Measurements from ENCODE around the gene LARP7.
"Not testable (repeated sequence)": the region's sequence is repeated elsewhere in the genome, so short reads cannot be mapped to it uniquely, and the experiment has no call there.

LARP7 gene

DNA sequence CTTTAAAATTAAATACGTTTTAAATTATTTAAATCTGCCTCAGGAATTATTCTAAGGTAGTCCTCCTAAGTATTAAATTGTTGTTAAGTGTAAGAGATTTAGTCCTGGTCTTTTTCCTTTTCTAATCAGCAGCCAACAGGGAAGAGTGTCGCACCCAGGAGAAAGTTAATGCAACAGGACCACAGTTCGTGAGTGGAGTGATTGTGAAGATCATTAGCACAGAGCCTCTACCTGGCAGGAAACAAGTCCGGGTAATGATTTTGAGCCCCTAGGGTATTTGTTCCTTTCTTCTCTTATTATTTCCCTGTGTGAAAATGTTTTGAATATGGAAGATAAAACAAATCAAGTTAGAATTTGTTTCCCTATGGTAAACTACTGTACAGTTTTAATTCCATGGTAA lies 13.4 kb downstream of the LARP7 start:
- no peak for DNase-seq (ENCODE audit: low read depth)

DNA sequence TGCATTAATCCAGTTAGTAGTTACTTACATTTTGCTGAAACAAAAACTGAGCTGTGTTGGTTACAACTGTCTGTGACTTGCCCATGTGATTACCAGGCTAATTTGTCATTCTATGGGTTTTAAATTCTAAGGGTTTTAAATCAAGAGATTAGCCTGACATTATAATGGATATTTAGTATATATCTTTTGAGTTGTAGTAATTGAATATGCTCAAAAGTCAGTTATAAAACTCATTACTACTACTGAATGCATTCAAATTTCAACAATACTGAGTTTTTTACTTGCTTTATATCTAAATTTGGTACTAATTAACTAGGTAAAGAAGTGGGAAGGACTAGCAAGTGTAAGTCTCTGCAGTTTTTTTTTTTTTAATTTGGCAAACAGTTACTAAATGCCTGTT lies 14.7 kb downstream of the LARP7 start:
- DNase-seq (ENCODE audit: low read depth): no peak

DNA sequence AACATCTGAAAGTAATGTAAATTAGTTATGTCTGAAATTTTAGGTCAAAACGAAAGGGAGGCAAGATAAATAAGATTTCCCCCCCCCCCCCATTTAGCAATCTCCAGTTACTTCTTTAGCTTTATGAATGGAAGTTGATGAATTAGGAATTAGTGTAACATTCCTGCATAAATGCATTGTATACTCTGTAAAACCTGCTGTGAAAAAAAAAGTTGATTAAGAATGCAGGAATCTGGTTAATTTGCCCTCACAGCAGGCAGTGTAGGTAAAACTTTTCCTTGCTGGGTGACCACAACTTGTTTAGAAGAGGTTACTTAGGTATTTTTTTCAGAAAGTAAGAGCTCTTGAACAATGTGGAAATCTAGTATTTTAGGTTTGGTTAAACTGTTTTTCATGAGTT lies 15.3 kb downstream of the LARP7 start:
- DNase-seq (ENCODE audit: low read depth): no peak

GRCh38 chr4:112655270-112655669 lies 18.3 kb downstream of the LARP7 start:
- no peak for DNase-seq (ENCODE audit: low read depth)

GRCh38 chr4:112656115-112656514 lies 19.2 kb downstream of the LARP7 start:
- DNase-seq (ENCODE audit: low read depth): not testable (repeated sequence)

GRCh38 chr4:112664611-112665010 lies 27.7 kb downstream of the LARP7 start:
- no peak for DNase-seq (ENCODE audit: low read depth)

- DNase-seq (ENCODE audit: low read depth): no peak
Observed at GRCh38 chr4:112668131-112668530, 31.2 kb downstream of the LARP7 start.

- DNase-seq (ENCODE audit: low read depth): no peak
Observed at GRCh38 chr4:112673076-112673475, 36.1 kb downstream of the LARP7 start.

GRCh38 chr4:112673686-112674085 lies 36.7 kb downstream of the LARP7 start:
- no peak for DNase-seq (ENCODE audit: low read depth)

GRCh38 chr4:112674376-112674775 lies 37.4 kb downstream of the LARP7 start:
- DNase-seq (ENCODE audit: low read depth): no peak

GRCh38 chr4:112677519-112678091 lies 40.7 kb downstream of the LARP7 start:
- no peak for DNase-seq (ENCODE audit: low read depth)

- no peak for DNase-seq (ENCODE audit: low read depth)
Observed at GRCh38 chr4:112680996-112681395, 44.1 kb downstream of the LARP7 start.

DNA sequence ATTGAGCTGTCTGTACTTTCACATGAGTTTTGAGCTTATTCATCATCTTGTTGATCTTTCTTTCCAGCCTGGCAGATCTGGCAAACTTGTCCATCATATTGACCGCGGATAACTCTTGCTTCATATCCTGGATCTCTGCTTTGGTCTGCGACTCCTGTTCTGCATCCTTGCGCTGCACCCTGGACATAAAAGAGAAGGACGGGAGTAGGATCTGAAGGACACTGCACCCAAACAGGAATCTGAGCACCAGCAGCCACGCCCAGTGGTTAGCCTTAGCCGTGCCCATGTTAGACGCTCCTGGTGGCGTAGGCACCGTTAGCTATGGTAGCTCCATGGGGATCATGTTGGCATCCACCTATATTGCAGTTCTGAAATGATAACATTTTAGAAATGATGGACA lies 56.6 kb downstream of the LARP7 start:
- DNase-seq (ENCODE audit: low read depth): no peak

DNA sequence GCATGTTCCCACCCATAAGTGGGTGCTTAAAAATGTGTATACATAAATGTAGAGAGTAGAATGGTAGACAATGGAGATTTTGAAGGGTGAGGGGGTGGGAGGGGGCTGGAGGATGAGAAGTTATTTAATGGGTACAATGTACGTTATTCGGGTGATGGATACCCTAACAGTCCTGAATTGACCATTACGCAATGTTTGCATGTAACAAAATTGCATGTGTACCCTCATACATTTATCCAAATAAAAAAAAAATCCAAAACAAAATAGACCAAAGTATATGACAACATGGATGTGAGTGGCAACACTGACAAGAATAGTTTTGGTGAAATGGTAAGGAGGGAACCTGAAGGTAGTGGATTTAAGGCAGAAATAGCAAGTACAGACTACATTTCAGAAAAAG lies 63.7 kb downstream of the LARP7 start:
- no peak for DNase-seq (ENCODE audit: low read depth)

DNA sequence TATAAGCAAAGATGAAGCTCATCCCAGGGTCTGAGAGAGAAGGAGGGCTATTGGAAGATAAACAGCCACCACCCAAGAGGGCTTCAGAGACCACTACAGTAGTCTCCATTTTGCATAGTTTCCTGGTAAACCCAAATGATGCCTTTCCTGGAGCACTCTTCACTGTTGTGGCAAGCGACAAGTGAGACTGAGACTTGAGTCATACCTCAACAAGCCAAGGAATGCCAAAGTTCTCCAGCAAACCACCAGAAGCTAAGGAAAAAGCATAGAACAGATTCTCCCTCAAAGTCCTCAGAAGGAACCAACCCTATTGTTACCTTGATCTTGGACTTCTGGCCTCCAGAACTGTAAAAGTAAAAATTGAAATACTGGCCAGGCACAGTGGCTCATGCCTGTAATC lies 65.9 kb downstream of the LARP7 start:
- DNase-seq (ENCODE audit: low read depth): no peak

- no peak for DNase-seq (ENCODE audit: low read depth)
Observed at GRCh38 chr4:112704322-112704721, 67.4 kb downstream of the LARP7 start.

GRCh38 chr4:112704991-112705845 lies 68.3 kb downstream of the LARP7 start:
- no peak for DNase-seq (ENCODE audit: low read depth)

DNA sequence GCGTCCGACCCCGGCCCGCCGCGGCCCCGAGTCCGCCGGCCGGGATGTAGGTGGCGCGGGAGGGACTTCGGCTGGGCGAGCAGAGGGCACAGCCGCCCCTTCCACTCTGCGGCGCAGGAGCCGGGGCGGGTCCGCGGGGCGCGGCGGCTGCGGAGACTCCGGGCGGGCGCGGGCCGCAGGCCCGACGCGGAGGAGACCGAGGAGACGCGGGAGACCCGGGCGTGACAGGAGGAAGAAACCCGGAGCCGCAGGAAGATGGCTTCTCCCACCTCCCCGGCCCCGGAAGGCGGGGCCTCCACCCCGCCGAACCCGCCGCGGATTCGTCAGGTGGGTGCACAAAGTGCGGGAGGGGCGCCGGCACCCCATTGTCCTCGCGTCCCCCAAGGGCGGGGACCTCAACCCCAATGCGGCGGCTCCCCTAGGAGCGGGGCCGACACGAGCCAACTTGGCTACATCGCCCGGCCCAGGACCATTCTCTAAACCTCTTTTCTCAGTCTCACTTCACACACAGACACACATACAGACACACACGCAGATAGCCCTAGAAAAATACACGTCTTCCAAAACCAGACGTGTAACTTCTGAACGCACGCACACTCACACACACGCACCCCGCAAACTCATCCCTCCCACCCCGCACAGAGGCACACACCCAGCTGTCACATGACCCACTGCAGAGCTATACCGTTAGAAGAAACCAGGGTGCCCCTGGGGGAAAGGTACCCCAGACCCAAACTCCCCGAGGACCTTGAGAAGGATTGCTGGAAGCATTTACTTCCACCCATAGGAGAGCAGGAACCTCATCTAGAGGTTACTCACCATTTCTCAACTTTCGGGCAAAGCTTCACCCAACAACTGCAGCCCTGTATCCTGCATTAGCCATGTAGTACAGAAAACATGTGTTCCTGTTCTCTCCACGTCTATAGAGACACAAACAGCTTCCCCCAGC lies 69.2 kb downstream of the LARP7 start:
- not testable (repeated sequence) for DNase-seq (ENCODE audit: low read depth)

- no peak for DNase-seq (ENCODE audit: low read depth)
Observed at GRCh38 chr4:112706840-112707207, 69.9 kb downstream of the LARP7 start.
